ENCODE results near the gene TMEM238.

Gene TMEM238

DNA sequence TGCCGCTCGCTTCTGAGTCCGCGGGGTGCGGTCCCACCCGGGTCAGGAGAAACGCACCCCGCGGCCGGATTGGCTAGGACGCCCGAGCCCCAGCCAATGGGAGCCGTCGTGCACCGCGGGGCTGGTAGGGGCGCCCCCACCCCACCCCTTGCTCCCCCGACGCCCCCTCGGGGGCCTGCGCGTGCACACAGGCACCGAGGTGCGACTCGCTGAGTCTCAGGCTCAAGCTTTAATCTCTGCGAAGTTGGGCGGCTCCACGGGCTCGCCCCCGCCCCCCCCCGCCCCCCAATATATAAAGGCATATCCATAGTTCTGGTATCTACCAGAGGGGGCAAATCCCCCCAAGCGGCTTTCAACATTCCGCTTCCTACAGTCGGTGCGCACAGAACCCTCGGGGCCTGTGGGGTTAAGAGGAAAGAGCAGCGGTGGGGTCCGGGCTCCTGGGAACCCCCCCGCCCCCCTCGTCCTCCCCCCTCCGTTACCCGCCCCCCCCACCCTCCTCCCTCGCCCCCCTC is 29.3 kb downstream of the TMEM238 start, which contains the start of gene COX6B2:
TSS of gene COX6B2 (minus strand) at position 22 of the 515 bp plus-strand sequence. CDS start 198 bp downstream, outside the sequence.
- DNase-seq: no peak

GRCh38 chr19:55353803-55354697 is 30.0 kb downstream of the TMEM238 start:
- peak; percentile 70 to 75 for DNase-seq

DNA sequence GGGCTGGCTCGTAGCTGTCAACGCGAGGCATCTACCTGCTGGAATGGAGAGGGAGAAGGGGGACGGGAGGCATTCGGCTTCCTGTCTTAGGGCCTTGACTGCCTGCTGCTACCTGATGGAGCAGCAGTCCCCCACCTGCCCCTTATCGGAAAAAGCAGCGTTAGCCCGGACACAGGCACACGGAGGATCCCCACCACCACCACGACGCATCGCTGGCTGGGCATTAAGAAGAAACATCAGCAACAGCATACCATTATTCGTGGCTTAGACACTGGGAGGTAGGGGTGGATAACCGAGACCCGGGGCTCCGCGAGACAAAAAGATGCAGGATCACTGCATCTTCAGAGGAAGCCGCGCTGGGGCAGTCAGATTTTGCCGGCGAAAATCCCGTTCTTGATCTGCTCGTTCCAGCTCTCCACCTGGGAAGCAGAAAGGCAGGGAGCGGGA is 30.7 kb downstream of the TMEM238 start:
- no peak for DNase-seq

- DNase-seq: no peak
These were observed 31.4 kb downstream of the TMEM238 start for GRCh38 chr19:55352549-55353145.

DNA sequence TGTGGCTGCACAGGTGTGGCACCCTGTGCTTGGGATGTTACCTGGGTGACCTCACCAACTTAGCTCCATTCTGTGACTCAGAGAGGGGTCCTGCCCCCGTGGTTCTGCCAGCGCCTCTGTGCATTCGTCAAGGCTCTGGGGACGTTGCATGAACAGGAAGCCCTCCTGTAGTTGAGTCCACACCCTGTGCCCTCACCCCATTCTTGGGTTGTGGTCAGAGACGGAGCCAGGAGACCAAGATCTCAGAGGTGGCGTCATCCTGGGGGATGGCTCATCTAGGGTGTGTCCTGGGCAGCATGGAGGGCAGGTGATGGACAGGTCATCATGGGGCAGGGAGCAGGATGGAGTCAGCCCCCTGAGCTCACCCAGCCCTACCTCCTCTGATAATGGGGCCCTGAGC is 32.1 kb downstream of the TMEM238 start:
- DNase-seq: no peak

GRCh38 chr19:55350620-55351315 is 33.3 kb downstream of the TMEM238 start:
- DNase-seq: no peak

DNA sequence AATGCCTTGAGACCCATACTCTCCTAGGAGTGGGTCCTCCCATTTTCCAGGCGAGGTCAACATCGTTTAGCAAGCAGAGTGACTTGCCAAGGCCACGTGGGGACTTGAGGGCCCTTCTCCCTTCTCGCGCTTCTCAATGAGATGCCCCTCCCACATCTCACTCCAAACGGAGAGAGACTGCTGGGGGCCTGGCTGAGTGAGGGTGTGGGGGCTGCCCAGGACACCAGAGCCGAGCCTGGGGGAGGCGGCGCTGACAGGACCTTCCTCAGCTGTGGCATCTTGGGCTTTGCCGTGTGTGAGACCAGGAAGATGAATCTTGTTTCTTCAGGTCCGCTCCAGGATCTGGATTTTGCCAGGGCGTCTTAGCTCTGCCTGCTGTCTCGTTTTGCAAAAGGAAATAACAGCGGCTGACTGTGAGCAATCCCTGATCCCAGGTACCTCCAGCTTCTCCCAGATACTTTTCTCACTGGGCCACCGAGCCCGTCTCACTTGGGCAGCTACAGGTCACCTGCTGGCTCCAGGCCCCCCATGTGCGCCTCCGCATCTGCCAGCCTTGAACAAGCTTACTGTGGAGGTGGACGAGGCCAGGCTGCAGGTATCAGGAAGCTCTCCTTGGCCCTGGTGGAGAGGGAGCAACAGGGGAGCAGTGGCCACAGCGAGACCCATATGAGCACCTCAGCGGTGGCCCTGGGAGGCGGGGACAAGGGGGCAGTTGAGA is 35.6 kb downstream of the TMEM238 start:
- DNase-seq: no peak

DNA sequence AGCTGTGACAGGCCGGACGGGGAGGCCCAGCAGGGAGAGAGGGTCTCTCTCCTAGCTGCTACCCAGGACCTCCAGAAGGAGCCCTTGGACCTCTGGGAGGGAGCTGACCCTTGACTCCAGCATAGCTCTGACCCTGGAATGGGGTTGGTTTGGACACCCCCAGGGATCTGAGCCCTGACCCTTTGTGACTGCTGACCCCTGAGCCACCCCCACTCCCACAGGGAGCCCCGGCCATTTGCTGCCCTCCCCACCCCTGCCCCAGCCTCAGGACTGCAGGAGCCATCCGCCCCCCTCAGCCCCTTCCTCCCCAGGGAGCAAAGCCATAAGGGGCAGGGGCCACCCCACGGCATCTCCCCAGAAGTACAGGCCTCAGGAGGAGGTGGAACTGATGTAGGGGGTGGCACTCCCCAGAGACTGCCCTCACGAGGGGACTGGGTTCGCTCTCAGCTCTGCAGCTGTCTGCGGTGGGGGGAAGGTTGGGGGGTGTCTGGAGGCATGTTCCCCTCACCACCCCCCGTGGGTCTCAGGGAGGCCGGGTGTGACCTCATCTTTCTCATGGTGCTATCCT is 36.6 kb downstream of the TMEM238 start:
- no peak for DNase-seq

GRCh38 chr19:55346725-55347441 is 37.2 kb downstream of the TMEM238 start:
- DNase-seq: no peak

- DNase-seq: no peak
These were observed 38.0 kb downstream of the TMEM238 start for GRCh38 chr19:55345818-55346724.

GRCh38 chr19:55345101-55345817 is 38.8 kb downstream of the TMEM238 start:
- DNase-seq: no peak

DNA sequence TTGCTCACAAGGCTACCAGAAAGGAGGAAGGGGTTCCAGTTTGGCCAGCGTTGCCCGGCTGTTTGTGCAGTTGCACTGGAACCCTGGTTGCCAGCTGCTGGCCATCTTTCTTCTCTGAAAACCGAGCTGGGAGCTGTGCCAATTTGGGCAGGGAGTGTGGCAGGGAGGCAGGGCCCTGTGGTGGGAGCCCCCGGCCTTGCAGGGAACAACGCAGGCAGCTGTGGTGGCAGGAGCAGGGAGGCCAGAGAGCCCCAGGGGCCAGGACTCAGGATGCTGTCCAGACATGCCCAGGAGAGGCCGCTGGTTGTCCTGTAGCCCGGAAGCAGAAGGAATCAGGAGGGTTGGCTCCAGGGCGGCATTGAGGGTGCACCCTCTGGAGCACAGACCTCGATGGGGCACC is 39.6 kb downstream of the TMEM238 start:
- DNase-seq: no peak

- no peak for DNase-seq
These were observed 42.2 kb downstream of the TMEM238 start for GRCh38 chr19:55341595-55342531.

- peak; percentile 83 to 85 for DNase-seq
These were observed 42.9 kb downstream of the TMEM238 start for GRCh38 chr19:55341171-55341588.

- DNase-seq: peak; percentile 17 to 34
These were observed 43.3 kb downstream of the TMEM238 start for GRCh38 chr19:55340784-55341147.

- peak; percentile 24 to 35 for DNase-seq
These were observed 44.0 kb downstream of the TMEM238 start for GRCh38 chr19:55339889-55340783.

GRCh38 chr19:55339105-55339888 is 44.8 kb downstream of the TMEM238 start, which contains the start of gene KMT5C:
KMT5C (plus strand) TSS chr19:55339876; CDS start chr19:55341937, 2,061 bp downstream.
- peak; percentile 100 for DNase-seq
